GM12873 (cell line): ENCODE data around the gene RSPH9.

Experiments
- CTCF ChIP-seq: IDR thresholded peaks from 2 replicates; pipeline ENCODE4 v1.5.1; 2012; ENCODE audit warnings: low read depth, mild to moderate bottlenecking, moderate library complexity, low read length, control low read depth; ENCODE audit not compliant: insufficient read depth; ENCODE audit errors: missing control alignments

RSPH9 gene

GRCh38 chr6:43645613-43645964, 753 bp downstream of the RSPH9 start:
- TF ChIP-seq CTCF = no peak

GRCh38 chr6:43647613-43648012, 2.8 kb downstream of the RSPH9 start:
- no peak for TF ChIP-seq CTCF

GRCh38 chr6:43648248-43648647, 3.4 kb downstream of the RSPH9 start:
- TF ChIP-seq CTCF = no peak

GRCh38 chr6:43657221-43657802, 12.5 kb downstream of the RSPH9 start:
- peak; percentile 24 for TF ChIP-seq CTCF

GRCh38 chr6:43658161-43658560, 13.3 kb downstream of the RSPH9 start:
- TF ChIP-seq CTCF = no peak

- no peak for TF ChIP-seq CTCF
Measured at GRCh38 chr6:43665376-43665775, 20.5 kb downstream of the RSPH9 start.

GRCh38 chr6:43666196-43666920, 21.5 kb downstream of the RSPH9 start:
- no peak for TF ChIP-seq CTCF
